Measurements from ENCODE around the gene TFDP2. TPM values are rescaled to one million over a fixed set of nuclear protein-coding genes. Genes with fewer than 3 reads are reported as not detected.
"Not testable (repeated sequence)": the region's sequence is repeated elsewhere in the genome, so short reads cannot be mapped to it uniquely, and the experiment has no call there.

The TFDP2 gene
- total RNA-seq, 1 experiment from 2014 or later, result 45.6 TPM

DNA sequence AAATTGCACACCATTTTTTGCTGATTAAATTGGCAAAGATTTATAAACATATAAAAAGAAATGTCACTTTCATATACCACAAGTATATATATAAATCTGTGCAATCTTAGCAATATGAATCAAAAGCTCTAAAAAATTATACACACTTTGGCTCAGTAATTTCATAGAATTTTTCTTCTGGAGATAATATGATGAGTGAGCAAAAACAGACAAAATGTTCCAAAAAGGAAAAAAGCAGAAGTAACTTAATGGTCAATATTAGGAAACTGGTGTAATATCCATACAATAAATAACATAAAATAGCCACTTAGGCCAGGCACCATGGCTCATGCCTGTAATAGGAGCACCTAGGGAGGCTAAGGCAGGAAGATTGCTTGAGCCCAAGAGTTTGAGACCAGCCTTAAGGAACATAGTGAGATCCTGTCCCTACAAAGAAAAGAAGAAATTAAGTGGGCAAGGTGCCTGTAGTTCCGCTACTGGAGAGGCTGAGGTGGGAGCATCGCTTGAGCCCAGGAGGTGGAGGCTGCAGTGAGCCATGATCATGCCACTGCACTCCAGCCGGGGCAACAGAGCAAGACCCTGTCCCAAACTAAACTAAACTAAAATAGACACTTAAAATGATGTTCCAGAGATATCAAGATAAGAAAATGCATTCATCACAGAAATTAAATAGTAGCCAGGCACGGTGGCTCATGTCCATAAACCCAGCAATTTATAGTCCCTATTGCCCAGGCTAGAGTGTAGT, 52.1 kb downstream of the TFDP2 start:
- no peak overlapping the region for H3K27ac ChIP-seq (ENCODE audit: low read length)
- H3K9me2 ChIP-seq (replicated peaks; ENCODE audit: insufficient read depth, low read length), result no peaks in the 10 kb centered on the region
- no peaks in the 10 kb centered on the region for H3K4me1 ChIP-seq (ENCODE audit: low read length)
- no peaks in the 10 kb centered on the region for H3K79me2 ChIP-seq (ENCODE audit: low read length)
- DNase-seq, result no peak
- H4K20me1 ChIP-seq (ENCODE audit: insufficient read depth, low read depth, low read length), result no peaks in the 10 kb centered on the region
- no peak overlapping the region for H3K4me3 ChIP-seq (ENCODE audit: low read length)
- no peak overlapping the region for H3K4me2 ChIP-seq (ENCODE audit: low read depth, low read length, poor library complexity, severe bottlenecking)
- no peak overlapping the region for H3K9ac ChIP-seq (ENCODE audit: low read length)
- no peaks in the 10 kb centered on the region for H3K27me3 ChIP-seq (ENCODE audit: low read length)
- H2AFZ ChIP-seq (ENCODE audit: low read length), result no peak overlapping the region
- H3K9me3 ChIP-seq (ENCODE audit: low read length), result no peaks in the 10 kb centered on the region
- no peaks in the 10 kb centered on the region for H3K36me3 ChIP-seq (ENCODE audit: insufficient read depth, low read length)

DNA sequence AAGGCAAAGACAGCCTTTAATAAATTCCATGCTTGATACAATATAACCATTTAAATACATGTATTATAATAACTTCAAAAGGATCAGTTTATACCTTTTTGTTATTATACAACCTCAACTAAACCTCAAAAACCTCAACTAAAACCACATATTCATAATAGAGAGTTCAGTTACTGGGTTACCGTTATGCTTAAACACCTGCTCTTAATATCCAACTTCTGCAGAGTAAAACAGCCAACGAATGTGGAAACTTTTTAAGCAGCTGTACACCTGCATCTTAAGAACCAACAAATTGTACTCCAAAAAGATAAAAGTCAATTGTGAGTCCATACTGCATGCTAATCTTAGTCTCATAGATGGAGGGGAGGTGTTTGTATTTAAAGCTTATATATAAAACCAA, 53.5 kb downstream of the TFDP2 start:
- no peaks in the 10 kb centered on the region for H3K27me3 ChIP-seq (ENCODE audit: low read length)
- no peaks in the 10 kb centered on the region for H4K20me1 ChIP-seq (ENCODE audit: insufficient read depth, low read depth, low read length)
- no peak overlapping the region for H2AFZ ChIP-seq (ENCODE audit: low read length)
- H3K79me2 ChIP-seq (ENCODE audit: low read length), result no peaks in the 10 kb centered on the region
- H3K27ac ChIP-seq (ENCODE audit: low read length), result no peak overlapping the region
- no peak overlapping the region for H3K9ac ChIP-seq (ENCODE audit: low read length)
- no peaks in the 10 kb centered on the region for H3K9me2 ChIP-seq (replicated peaks; ENCODE audit: insufficient read depth, low read length)
- H3K4me3 ChIP-seq (ENCODE audit: low read length), result no peak overlapping the region
- no peaks in the 10 kb centered on the region for H3K36me3 ChIP-seq (ENCODE audit: insufficient read depth, low read length)
- DNase-seq, result no peak
- no peaks in the 10 kb centered on the region for H3K4me1 ChIP-seq (ENCODE audit: low read length)
- H3K4me2 ChIP-seq (ENCODE audit: low read depth, low read length, poor library complexity, severe bottlenecking), result no peak overlapping the region
- H3K9me3 ChIP-seq (ENCODE audit: low read length), result no peaks in the 10 kb centered on the region

DNA sequence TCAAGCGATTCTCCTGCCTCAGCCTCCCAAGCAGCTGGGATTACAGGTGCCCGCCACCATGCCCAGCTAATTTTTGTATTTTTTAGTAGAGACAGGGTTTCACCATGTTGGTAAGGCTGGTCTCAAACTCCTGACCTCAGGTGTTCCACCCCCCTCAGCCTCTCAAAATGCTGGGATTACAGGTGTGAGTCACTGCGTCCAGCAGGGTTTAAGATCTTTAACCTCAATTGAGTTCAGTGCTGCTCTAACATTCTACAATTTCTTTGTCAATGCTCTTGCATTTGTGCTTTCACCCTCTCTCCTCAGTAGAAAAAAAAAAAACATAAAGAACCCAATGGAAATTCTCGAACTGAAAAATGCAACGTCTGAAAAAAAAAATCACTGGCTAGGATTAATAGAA, 60.4 kb downstream of the TFDP2 start:
- H3K27ac ChIP-seq (ENCODE audit: low read length); H3K4me3 ChIP-seq (ENCODE audit: low read length); H3K9me3 ChIP-seq (ENCODE audit: low read length); H4K20me1 ChIP-seq (ENCODE audit: insufficient read depth, low read depth, low read length); H3K79me2 ChIP-seq (ENCODE audit: low read length); H2AFZ ChIP-seq (ENCODE audit: low read length); H3K27me3 ChIP-seq (ENCODE audit: low read length); H3K9me2 ChIP-seq (replicated peaks; ENCODE audit: insufficient read depth, low read length); H3K9ac ChIP-seq (ENCODE audit: low read length); H3K4me1 ChIP-seq (ENCODE audit: low read length); H3K4me2 ChIP-seq (ENCODE audit: low read depth, low read length, poor library complexity, severe bottlenecking); H3K36me3 ChIP-seq (ENCODE audit: insufficient read depth, low read length); DNase-seq: not testable (repeated sequence)

DNA sequence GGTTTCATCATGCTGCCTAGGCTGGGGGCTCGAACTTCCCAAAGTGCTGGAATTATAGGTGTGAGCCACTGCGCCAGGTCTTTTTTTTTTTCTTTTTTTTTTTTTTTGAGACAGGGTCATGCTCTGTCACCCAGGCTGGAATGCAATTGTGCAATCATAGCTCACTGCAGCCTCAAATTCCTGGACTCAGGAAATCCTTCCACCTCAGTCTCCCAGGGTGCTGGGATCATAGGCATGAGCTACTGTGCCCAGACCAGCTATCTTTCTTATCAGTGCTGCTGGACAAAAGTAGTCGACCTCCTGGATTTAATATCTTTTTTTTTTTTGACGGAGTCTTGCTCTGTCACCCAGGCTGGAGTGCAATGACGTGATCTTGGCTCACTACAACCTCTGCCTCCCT, 60.8 kb downstream of the TFDP2 start:
- H3K9ac ChIP-seq (ENCODE audit: low read length), result no peak overlapping the region
- no peaks in the 10 kb centered on the region for H3K79me2 ChIP-seq (ENCODE audit: low read length)
- no peaks in the 10 kb centered on the region for H4K20me1 ChIP-seq (ENCODE audit: insufficient read depth, low read depth, low read length)
- H3K9me3 ChIP-seq (ENCODE audit: low read length), result no peaks in the 10 kb centered on the region
- no peak overlapping the region for H3K4me3 ChIP-seq (ENCODE audit: low read length)
- no peak overlapping the region for H3K4me2 ChIP-seq (ENCODE audit: low read depth, low read length, poor library complexity, severe bottlenecking)
- H2AFZ ChIP-seq (ENCODE audit: low read length), result no peak overlapping the region
- H3K27ac ChIP-seq (ENCODE audit: low read length), result no peak overlapping the region
- no peaks in the 10 kb centered on the region for H3K9me2 ChIP-seq (replicated peaks; ENCODE audit: insufficient read depth, low read length)
- DNase-seq, result no peak
- no peaks in the 10 kb centered on the region for H3K4me1 ChIP-seq (ENCODE audit: low read length)
- H3K36me3 ChIP-seq (ENCODE audit: insufficient read depth, low read length), result no peaks in the 10 kb centered on the region
- no peaks in the 10 kb centered on the region for H3K27me3 ChIP-seq (ENCODE audit: low read length)

DNA sequence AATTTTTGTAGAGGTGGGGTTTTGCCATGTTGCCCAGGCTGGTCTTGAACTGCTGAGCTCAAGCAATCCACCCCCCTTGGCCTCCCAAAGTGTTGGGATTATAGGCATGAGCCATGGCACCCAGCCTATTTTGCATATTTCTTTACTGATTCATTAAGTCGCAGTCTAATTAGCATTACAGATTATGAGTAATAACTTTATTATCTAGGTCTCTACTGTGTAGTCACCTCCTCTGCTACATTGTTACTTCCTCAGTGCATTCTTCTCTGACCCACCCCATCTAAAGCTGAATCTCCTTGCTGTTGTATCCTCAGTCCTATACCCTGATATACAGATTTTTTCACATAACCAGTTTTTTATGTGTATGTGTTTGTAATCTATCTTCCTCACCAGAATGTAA, 61.7 kb downstream of the TFDP2 start:
- Histone ChIP-seq H3K4me3 (ENCODE audit: low read length) (no peak overlapping the region), H3K9me3 (ENCODE audit: low read length) (no peaks in the 10 kb centered on the region), H3K27ac (ENCODE audit: low read length) (no peak overlapping the region), H3K36me3 (ENCODE audit: insufficient read depth, low read length) (no peaks in the 10 kb centered on the region), H3K9ac (ENCODE audit: low read length) (no peak overlapping the region), H3K27me3 (ENCODE audit: low read length) (peaks cover under 1% of the 10 kb centered on the region; the same call in 1 of the 2 replicates), H3K4me2 (ENCODE audit: low read depth, low read length, poor library complexity, severe bottlenecking) (no peak overlapping the region), H3K4me1 (ENCODE audit: low read length) (no peaks in the 10 kb centered on the region), H4K20me1 (ENCODE audit: insufficient read depth, low read depth, low read length) (no peaks in the 10 kb centered on the region), H3K79me2 (ENCODE audit: low read length) (no peaks in the 10 kb centered on the region), H3K9me2 (replicated peaks; ENCODE audit: insufficient read depth, low read length) (no peaks in the 10 kb centered on the region), H2AFZ (ENCODE audit: low read length) (no peak overlapping the region)
- DNase-seq, result no peak

DNA sequence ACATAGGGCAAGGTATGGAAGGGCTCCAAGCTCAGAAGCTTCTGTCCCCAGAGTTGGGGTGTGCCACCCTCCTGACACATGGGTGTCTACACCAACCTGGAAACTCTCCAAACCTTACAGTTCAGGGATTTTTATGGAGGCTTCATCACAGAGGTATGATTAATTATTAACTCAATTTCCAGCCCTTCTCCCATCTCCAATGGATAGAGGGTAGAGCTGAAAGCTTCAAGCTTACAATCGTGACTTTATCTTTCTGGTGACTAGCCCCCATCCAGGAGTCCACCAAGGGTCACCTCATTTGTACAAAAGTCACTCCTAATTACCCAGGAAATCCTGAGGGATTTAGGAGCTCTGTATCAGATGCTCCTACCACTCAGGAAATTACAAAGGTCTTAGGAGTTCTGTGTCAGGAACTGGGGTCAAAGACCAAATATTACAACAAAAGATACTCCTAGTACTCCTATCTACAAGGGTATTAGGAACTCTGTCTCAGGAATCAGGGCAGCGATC, 62.7 kb downstream of the TFDP2 start:
- no peaks in the 10 kb centered on the region for H4K20me1 ChIP-seq (ENCODE audit: insufficient read depth, low read depth, low read length)
- H3K36me3 ChIP-seq (ENCODE audit: insufficient read depth, low read length), result no peaks in the 10 kb centered on the region
- H3K9me2 ChIP-seq (replicated peaks; ENCODE audit: insufficient read depth, low read length), result no peaks in the 10 kb centered on the region
- DNase-seq, result no peak
- H3K4me1 ChIP-seq (ENCODE audit: low read length), result no peaks in the 10 kb centered on the region
- no peak overlapping the region for H3K27ac ChIP-seq (ENCODE audit: low read length)
- no peak overlapping the region for H3K4me3 ChIP-seq (ENCODE audit: low read length)
- H3K4me2 ChIP-seq (ENCODE audit: low read depth, low read length, poor library complexity, severe bottlenecking), result no peak overlapping the region
- no peak overlapping the region for H2AFZ ChIP-seq (ENCODE audit: low read length)
- H3K79me2 ChIP-seq (ENCODE audit: low read length), result no peaks in the 10 kb centered on the region
- peaks cover 2% of the 10 kb centered on the region; the same call in 1 of the 2 replicates for H3K27me3 ChIP-seq (ENCODE audit: low read length)
- H3K9me3 ChIP-seq (ENCODE audit: low read length), result no peaks in the 10 kb centered on the region
- H3K9ac ChIP-seq (ENCODE audit: low read length), result no peak overlapping the region

DNA sequence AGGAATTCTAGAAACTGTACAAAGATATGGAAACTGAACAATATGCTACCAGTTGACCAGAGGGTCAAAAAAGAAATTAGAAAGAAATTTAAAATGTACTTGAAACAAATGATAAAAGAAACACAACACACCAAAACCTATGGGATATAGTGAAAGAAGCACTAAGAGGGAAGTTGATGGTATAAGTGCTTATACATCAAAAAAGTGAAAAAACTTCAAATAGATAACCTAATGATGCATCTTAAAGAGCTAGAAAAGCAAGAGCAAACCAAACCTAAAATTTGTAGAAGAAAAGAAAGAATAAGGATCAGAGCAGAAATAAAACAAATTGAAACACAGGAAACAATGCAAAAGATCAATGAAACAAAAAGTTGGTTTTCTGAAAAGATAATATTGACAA, 68.2 kb downstream of the TFDP2 start:
- H4K20me1 ChIP-seq (ENCODE audit: insufficient read depth, low read depth, low read length), result no peaks in the 10 kb centered on the region
- no peaks in the 10 kb centered on the region for H3K79me2 ChIP-seq (ENCODE audit: low read length)
- H3K9ac ChIP-seq (ENCODE audit: low read length), result no peak overlapping the region
- H3K4me2 ChIP-seq (ENCODE audit: low read depth, low read length, poor library complexity, severe bottlenecking), result no peak overlapping the region
- no peak for DNase-seq
- peaks cover 2% of the 10 kb centered on the region; the same call in 1 of the 2 replicates for H3K27me3 ChIP-seq (ENCODE audit: low read length)
- H3K36me3 ChIP-seq (ENCODE audit: insufficient read depth, low read length), result no peaks in the 10 kb centered on the region
- H3K4me3 ChIP-seq (ENCODE audit: low read length), result no peak overlapping the region
- H3K9me3 ChIP-seq (ENCODE audit: low read length), result no peaks in the 10 kb centered on the region
- H3K27ac ChIP-seq (ENCODE audit: low read length), result no peak overlapping the region
- H3K4me1 ChIP-seq (ENCODE audit: low read length), result no peaks in the 10 kb centered on the region
- H3K9me2 ChIP-seq (replicated peaks; ENCODE audit: insufficient read depth, low read length), result no peaks in the 10 kb centered on the region
- no peak overlapping the region for H2AFZ ChIP-seq (ENCODE audit: low read length)

DNA sequence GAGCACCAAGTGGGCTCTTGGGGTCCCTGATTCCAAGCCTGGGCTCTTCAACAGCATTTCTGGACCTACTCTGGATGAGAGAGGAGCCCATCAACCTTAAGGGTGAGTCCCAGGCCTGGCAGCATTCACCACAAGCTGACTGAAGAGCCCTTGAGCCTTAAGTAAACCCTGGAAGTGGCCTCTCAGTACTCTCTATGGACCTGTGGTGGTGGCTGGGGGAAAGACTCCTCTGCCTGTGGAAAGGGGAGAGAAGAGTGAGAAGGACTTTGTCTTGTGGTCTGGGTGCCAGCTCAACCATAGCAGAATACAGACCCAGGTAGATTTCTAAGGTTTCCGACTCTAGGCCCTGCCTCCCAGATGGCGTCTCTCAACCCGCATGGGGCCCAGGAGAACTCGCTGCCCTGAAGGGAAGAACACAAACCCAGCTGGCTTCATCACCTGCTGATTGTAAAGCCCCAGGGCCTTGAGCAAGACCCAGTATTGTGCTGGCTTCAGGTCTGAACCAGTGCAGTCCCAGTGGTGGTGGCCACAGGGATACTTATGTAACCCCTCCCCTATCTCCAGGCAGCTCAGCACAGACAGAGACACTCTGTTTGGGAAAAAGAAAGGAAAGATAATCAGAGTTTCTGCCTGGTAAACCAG, 71.4 kb downstream of the TFDP2 start:
- no peak overlapping the region for H3K4me2 ChIP-seq (ENCODE audit: low read depth, low read length, poor library complexity, severe bottlenecking)
- peaks cover 2% of the 10 kb centered on the region; the same call in 1 of the 2 replicates for H3K27me3 ChIP-seq (ENCODE audit: low read length)
- H3K27ac ChIP-seq (ENCODE audit: low read length), result no peak overlapping the region
- no peak overlapping the region for H3K4me3 ChIP-seq (ENCODE audit: low read length)
- H3K36me3 ChIP-seq (ENCODE audit: insufficient read depth, low read length), result no peaks in the 10 kb centered on the region
- no peaks in the 10 kb centered on the region for H3K79me2 ChIP-seq (ENCODE audit: low read length)
- DNase-seq, result no peak
- H4K20me1 ChIP-seq (ENCODE audit: insufficient read depth, low read depth, low read length), result no peaks in the 10 kb centered on the region
- H2AFZ ChIP-seq (ENCODE audit: low read length), result no peak overlapping the region
- H3K4me1 ChIP-seq (ENCODE audit: low read length), result no peaks in the 10 kb centered on the region
- H3K9me2 ChIP-seq (replicated peaks; ENCODE audit: insufficient read depth, low read length), result no peaks in the 10 kb centered on the region
- no peak overlapping the region for H3K9ac ChIP-seq (ENCODE audit: low read length)
- no peaks in the 10 kb centered on the region for H3K9me3 ChIP-seq (ENCODE audit: low read length)

Measured in Karpas-422 (cell line).